ENCODE measurements around the gene TENM3. TPM values are rescaled to one million over a fixed set of nuclear protein-coding genes. Genes with fewer than 3 reads are reported as not detected.

Gene TENM3
- total and polyA plus RNA-seq, 10 of the 15 experiments (the other 5 are each of a cell fraction or from before 2014, with no cell fraction given): 0.01 to 1.7 (median 0.08) TPM; not detected in 2

DNA sequence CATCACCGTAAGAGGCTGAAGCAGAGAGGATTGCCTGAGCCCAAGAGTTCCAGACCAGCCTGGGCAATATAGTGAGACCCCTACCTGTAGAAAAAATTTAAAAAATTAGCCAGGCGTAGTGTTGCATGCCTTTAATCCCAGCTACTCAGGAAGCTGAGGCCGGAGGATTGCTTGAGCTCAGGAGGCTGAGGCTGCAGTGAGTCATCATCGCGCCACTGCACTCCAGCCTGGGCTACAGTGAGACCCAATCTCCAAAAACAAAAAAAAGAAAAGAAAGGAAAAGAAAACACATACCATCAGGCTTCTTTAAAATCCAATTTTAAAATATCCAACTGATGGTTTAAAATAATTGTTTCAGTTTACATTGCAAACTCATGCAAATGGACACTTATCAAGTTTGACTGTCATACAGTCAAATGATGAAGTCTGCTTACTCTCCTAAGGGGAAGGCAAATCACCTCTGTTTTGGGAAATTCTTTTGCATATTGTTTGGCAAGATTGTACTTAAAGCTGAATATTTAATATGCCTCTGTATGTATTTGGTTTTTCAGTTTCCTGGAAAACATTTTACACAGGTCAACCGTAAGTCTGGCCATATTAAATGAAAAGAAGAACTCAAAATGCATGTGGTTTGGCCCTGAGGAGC lies 23.7 kb upstream of the TENM3 start:
- Histone ChIP-seq H3K4me1 (ENCODE audit: control insufficient read depth, insufficient read depth, low read length) (no peaks in the 10 kb centered on the region), H3K4me3 (no peak overlapping the region), H3K9me3 (replicated peaks; ENCODE audit: control insufficient read depth, insufficient read depth, low read length) (no peaks in the 10 kb centered on the region), H3K27ac (ENCODE audit: control insufficient read depth, insufficient read depth) (no peak overlapping the region), H4K20me1 (ENCODE audit: control insufficient read depth, insufficient read depth) (no peaks in the 10 kb centered on the region), H3K9ac (ENCODE audit: control insufficient read depth, insufficient read depth, low read length) (no peak overlapping the region), H3K79me2 (ENCODE audit: control insufficient read depth, insufficient read depth, low read length) (no peaks in the 10 kb centered on the region), H3K4me2 (ENCODE audit: control insufficient read depth, insufficient read depth) (no peak overlapping the region), H2AFZ (ENCODE audit: control insufficient read depth, low read depth, low read length) (no peak overlapping the region), H3K27me3 (replicated peaks in 1 of 2; ENCODE audit: control insufficient read depth in 2 of 2, insufficient read depth in 2 of 2, low read length in 1 of 2) (no peaks in the 10 kb centered on the region), H3K36me3 (ENCODE audit: control insufficient read depth in 2 of 2, insufficient read depth in 2 of 2, low read length in 1 of 2) (no peaks in the 10 kb centered on the region)
- ATAC-seq (no peak), FAIRE-seq (no peak), DNase-seq (ENCODE audit: low read depth, low spot score) (no peak)
- 38% methylated on average over 6 of the region's 6 CpGs for WGBS (ENCODE audit: insufficient coverage, insufficient replicate concordance, low lambda C conversion rate, missing lambda C conversion rate)
- TF ChIP-seq ZBED1 (IDR thresholded peaks at IDR 0.05; ENCODE audit: borderline replicate concordance) (no peak), BACH1 (IDR thresholded peaks at IDR 0.05; ENCODE audit: borderline replicate concordance) (no peak), CBFB (IDR thresholded peaks at IDR 0.05; ENCODE audit: low read depth) (no peak), CHD4 (IDR thresholded peaks at IDR 0.05) (no peak), ZSCAN29 (IDR thresholded peaks at IDR 0.05) (no peak), CREB1 (IDR thresholded peaks at IDR 0.05; ENCODE audit: low read depth) (no peak), NR2C2 (IDR thresholded peaks at IDR 0.05; ENCODE audit: borderline replicate concordance, control insufficient read depth, insufficient read length, low read depth) (no peak), ASH2L (IDR thresholded peaks at IDR 0.05; ENCODE audit: borderline replicate concordance, low read depth) (no peak), POLR2AphosphoS2 (IDR thresholded peaks at IDR 0.05; ENCODE audit: low read depth, low read length) (no peak), GABPA (IDR thresholded peaks at IDR 0.05; ENCODE audit: low read depth) (no peak), PAX5 (IDR thresholded peaks at IDR 0.05; ENCODE audit: borderline replicate concordance, low read depth, low read length) (no peak)
- TF ChIP-seq, protein P1, sequence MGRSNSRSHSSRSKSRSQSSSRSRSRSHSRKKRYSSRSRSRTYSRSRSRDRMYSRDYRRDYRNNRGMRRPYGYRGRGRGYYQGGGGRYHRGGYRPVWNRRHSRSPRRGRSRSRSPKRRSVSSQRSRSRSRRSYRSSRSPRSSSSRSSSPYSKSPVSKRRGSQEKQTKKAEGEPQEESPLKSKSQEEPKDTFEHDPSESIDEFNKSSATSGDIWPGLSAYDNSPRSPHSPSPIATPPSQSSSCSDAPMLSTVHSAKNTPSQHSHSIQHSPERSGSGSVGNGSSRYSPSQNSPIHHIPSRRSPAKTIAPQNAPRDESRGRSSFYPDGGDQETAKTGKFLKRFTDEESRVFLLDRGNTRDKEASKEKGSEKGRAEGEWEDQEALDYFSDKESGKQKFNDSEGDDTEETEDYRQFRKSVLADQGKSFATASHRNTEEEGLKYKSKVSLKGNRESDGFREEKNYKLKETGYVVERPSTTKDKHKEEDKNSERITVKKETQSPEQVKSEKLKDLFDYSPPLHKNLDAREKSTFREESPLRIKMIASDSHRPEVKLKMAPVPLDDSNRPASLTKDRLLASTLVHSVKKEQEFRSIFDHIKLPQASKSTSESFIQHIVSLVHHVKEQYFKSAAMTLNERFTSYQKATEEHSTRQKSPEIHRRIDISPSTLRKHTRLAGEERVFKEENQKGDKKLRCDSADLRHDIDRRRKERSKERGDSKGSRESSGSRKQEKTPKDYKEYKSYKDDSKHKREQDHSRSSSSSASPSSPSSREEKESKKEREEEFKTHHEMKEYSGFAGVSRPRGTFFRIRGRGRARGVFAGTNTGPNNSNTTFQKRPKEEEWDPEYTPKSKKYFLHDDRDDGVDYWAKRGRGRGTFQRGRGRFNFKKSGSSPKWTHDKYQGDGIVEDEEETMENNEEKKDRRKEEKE (IDR thresholded peaks at IDR 0.05): no peak
- in situ Hi-C loops (cut with MboI) (no loop called here), intact Hi-C loops (cut with micrococcal nuclease; ENCODE audit: unreplicated experiment) (no loop called here)
- ChIA-PET SMC1A (ENCODE audit: uncharacterized antibody, unreplicated experiment) (no interaction called here), RAD21 (ENCODE audit: unreplicated experiment) (no interaction called here), POLR2A (no interaction called here), CTCF (no interaction called here)
- no TSS peak for BruUV-seq (replicated peaks)

All from GM12878 (cell line).